Sigmoid colon (tissue), 7 donors: ENCODE data around the gene R3HDM4. TPM values are rescaled to one million over a fixed set of nuclear protein-coding genes. Genes with fewer than 3 reads are reported as not detected.

ENCODE experiments used
- DNase-seq: peaks from one replicate; pipeline ENCODE4 v3.0.0-alpha.2; 2019
- H3K27ac ChIP-seq, 4 donors: fragments of 200-600 bp; sonication (generic); one replicate each; pipeline ENCODE4 v1.5.1; 2016 to 2019; ENCODE audit warnings: mild to moderate bottlenecking in 1 of 4
- H3K27me3 ChIP-seq, 3 donors: fragments of 200-600 bp; sonication (generic); one replicate each; pipeline ENCODE4 v1.5.1; 2019; ENCODE audit warnings: mild to moderate bottlenecking in 1 of 3
- H3K36me3 ChIP-seq, 4 donors: fragments of 200-600 bp; sonication (generic); one replicate each; pipeline ENCODE4 v1.5.1; 2016 to 2019
- H3K4me1 ChIP-seq, 4 donors: fragments of 200-600 bp; sonication (generic); one replicate each; pipeline ENCODE4 v1.5.1; 2017 to 2019
- H3K4me3 ChIP-seq, 4 donors: fragments of 200-600 bp; sonication (generic); one replicate each; pipeline ENCODE4 v1.5.1; 2017 to 2019; ENCODE audit warnings: mild to moderate bottlenecking in 2 of 4, moderate library complexity in 1 of 4
- H3K9me3 ChIP-seq, 4 donors: fragments of 200-600 bp in 3 of 4; sonication (generic) in 3 of 4; one replicate each; pipeline versions ENCODE4 v1.5.1 to v1.6.1; 2013 to 2019
- CTCF ChIP-seq, 4 experiments: fragments of 450-650 bp in 3 of 4; fragments of 200-600 bp in 1 of 4; IDR thresholded peaks; one replicate each; pipeline ENCODE4 v1.5.1; 2016 to 2019; ENCODE audit warnings: antibody characterized with exemption in 4 of 4, mild to moderate bottlenecking in 3 of 4, moderate library complexity in 2 of 4
- EP300 ChIP-seq, 4 donors: sonication (generic); formaldehyde crosslinking; IDR thresholded peaks; one replicate each; pipeline ENCODE4 v1.6.1; 2017; ENCODE audit warnings: antibody characterized with exemption in 4 of 4
- POLR2A ChIP-seq, 2 donors: fragments of 450-650 bp; IDR thresholded peaks; one replicate each; pipeline ENCODE4 v1.6.1; 2016; ENCODE audit warnings: antibody characterized with exemption in 2 of 2, mild to moderate bottlenecking in 2 of 2, moderate library complexity in 2 of 2
- POLR2AphosphoS5 ChIP-seq, 4 donors: sonication (generic); formaldehyde crosslinking; IDR thresholded peaks; one replicate each; pipeline ENCODE4 v1.6.1; 2017; ENCODE audit warnings: antibody characterized with exemption in 4 of 4
- WGBS, 2 donors: extraction: QIAGEN DNeasy Blood & Tissue Kit; methylation state at CpG; one replicate each; pipeline ENCODE4 v1.1.7; 2013; 5-methylcytosine and 5-hydroxymethylcytosine counted together
- intact Hi-C: fragments of 100-400 bp; cut with DNase I; formaldehyde crosslinking; loops from one replicate; pipeline ENCODE4 v1.15.1; 2023
- polyA plus RNA-seq, 3 donors: library from polyadenylated mRNA; stranded (reverse); fragments of 200-250 nt; gene quantifications; one replicate each; pipeline ENCODE4 v1.2.3, GENCODE V29; 2013
- total RNA-seq, 4 donors: library from RNA; depleted of rRNA; stranded (reverse); fragments of >200 nt; gene quantifications; one replicate each; pipeline ENCODE4 v1.1.0, GENCODE V29; 2016
- donor health status: healthy with polysubstance abuse.
- donor health status: Bipolar disorder and iron deficiency.
- donor health status: healthy.

The R3HDM4 gene
- total and polyA plus RNA-seq, 7 donors, result 21.4 to 85.3 (median 30.5) TPM

- peaks cover 0 to 48% (median 43%) of the 10 kb centered on the region in 4 donors for H3K4me1 ChIP-seq
- intact Hi-C loops, result no loop called here
- no peaks in the 10 kb centered on the region for H3K9me3 ChIP-seq
- 92 to 93% methylated on average over 34 of the region's 34 CpGs for WGBS, 2 donors
- H3K36me3 ChIP-seq, result peaks cover 6 to 40% (median 10%) of the 10 kb centered on the region in 4 donors
- TF ChIP-seq CTCF (IDR thresholded peaks at IDR 0.05), result no peak
- no peak for TF ChIP-seq POLR2AphosphoS5 (IDR thresholded peaks at IDR 0.05)
- no peak for TF ChIP-seq POLR2A (IDR thresholded peaks at IDR 0.05)
- no peak for TF ChIP-seq EP300 (IDR thresholded peaks at IDR 0.05)
- peak overlapping the region; percentile 78 to 87 (median 84) for H3K27ac ChIP-seq
- no peak for DNase-seq
- H3K27me3 ChIP-seq, result no peaks in the 10 kb centered on the region
- H3K4me3 ChIP-seq, result no peak overlapping the region
Measured at GRCh38 chr19:868458-869244, 44.4 kb downstream of the R3HDM4 start.

- TF ChIP-seq POLR2AphosphoS5 (IDR thresholded peaks at IDR 0.05), result peak in 1 of 4 donors; percentile 1
- no peak for TF ChIP-seq EP300 (IDR thresholded peaks at IDR 0.05)
- intact Hi-C loops, result no loop called here
- Histone ChIP-seq H3K4me1 (peaks cover 0 to 55% (median 47%) of the 10 kb centered on the region in 4 donors), H3K36me3 (peaks cover 5 to 36% (median 9%) of the 10 kb centered on the region in 4 donors), H3K27ac (peak overlapping the region in 3 of 4 donors; percentile 84 to 87 (median 85)), H3K9me3 (no peaks in the 10 kb centered on the region), H3K4me3 (no peak overlapping the region), H3K27me3 (peaks cover 0 to 2% (median 0%) of the 10 kb centered on the region in 3 donors)
- DNase-seq, result no peak
- WGBS, 2 donors, result 92 to 95% methylated on average over 39 of the region's 39 CpGs
Measured at GRCh38 chr19:867855-868457, 45.1 kb downstream of the R3HDM4 start.

GRCh38 chr19:867301-867793 is 45.7 kb downstream of the R3HDM4 start:
- Histone ChIP-seq H3K36me3 (peaks cover 5 to 33% (median 9%) of the 10 kb centered on the region in 4 donors), H3K9me3 (no peaks in the 10 kb centered on the region), H3K4me1 (peaks cover 0 to 57% (median 49%) of the 10 kb centered on the region in 4 donors), H3K4me3 (no peak overlapping the region), H3K27ac (peak overlapping the region in 2 of 4 donors; percentile 84 to 87), H3K27me3 (peaks cover 0 to 8% (median 0%) of the 10 kb centered on the region in 3 donors)
- DNase-seq, result no peak
- WGBS, 2 donors, result 87% methylated on average over 16 of the region's 16 CpGs
- intact Hi-C loops, result no loop called here
- TF ChIP-seq POLR2AphosphoS5 (IDR thresholded peaks at IDR 0.05) (no peak), CTCF (IDR thresholded peaks at IDR 0.05) (no peak), POLR2A (IDR thresholded peaks at IDR 0.05) (no peak), EP300 (IDR thresholded peaks at IDR 0.05) (no peak)

GRCh38 chr19:866769-867300 is 46.2 kb downstream of the R3HDM4 start:
- no peak for DNase-seq
- Histone ChIP-seq H3K4me1 (peaks cover 0 to 57% (median 46%) of the 10 kb centered on the region in 4 donors), H3K4me3 (no peak overlapping the region), H3K9me3 (no peaks in the 10 kb centered on the region), H3K36me3 (peaks cover 5 to 28% (median 9%) of the 10 kb centered on the region in 4 donors), H3K27me3 (peaks cover 0 to 13% (median 2%) of the 10 kb centered on the region in 3 donors), H3K27ac (no peak overlapping the region)
- TF ChIP-seq POLR2AphosphoS5 (IDR thresholded peaks at IDR 0.05) (no peak), EP300 (IDR thresholded peaks at IDR 0.05) (no peak), CTCF (IDR thresholded peaks at IDR 0.05) (no peak), POLR2A (IDR thresholded peaks at IDR 0.05) (no peak)
- 88 to 89% methylated on average over 38 of the region's 38 CpGs for WGBS, 2 donors
- intact Hi-C loops, result no loop called here

- intact Hi-C loops, result no loop called here
- Histone ChIP-seq H3K27ac (no peak overlapping the region), H3K4me3 (no peak overlapping the region), H3K9me3 (no peaks in the 10 kb centered on the region), H3K36me3 (peaks cover 0 to 11% (median 8%) of the 10 kb centered on the region in 4 donors), H3K4me1 (peaks cover 0 to 43% (median 31%) of the 10 kb centered on the region in 4 donors), H3K27me3 (peaks cover 21 to 47% (median 37%) of the 10 kb centered on the region in 3 donors)
- DNase-seq, result no peak
- 58 to 76% methylated on average over 7 of the region's 7 CpGs for WGBS, 2 donors
- no peak for TF ChIP-seq POLR2A (IDR thresholded peaks at IDR 0.05)
- TF ChIP-seq EP300 (IDR thresholded peaks at IDR 0.05), result no peak
- TF ChIP-seq CTCF (IDR thresholded peaks at IDR 0.05), result no peak
- no peak for TF ChIP-seq POLR2AphosphoS5 (IDR thresholded peaks at IDR 0.05)
Measured at GRCh38 chr19:863315-863620, 49.8 kb downstream of the R3HDM4 start.
